C4-2B (cell line): ENCODE results near the gene NKIRAS2.

ENCODE experiments used
- ZFX ChIP-seq: fragments of 450-650 bp; IDR thresholded peaks from 2 replicates; pipeline ENCODE4 v1.6.1; 2017
- TF ChIP-seq, protein P1 (sequence below): fragments of 450-650 bp; conservative IDR thresholded peaks from 2 replicates; pipeline ENCODE4 v1.5.1; 2017; ENCODE audit warnings: mild to moderate bottlenecking

DNA sequence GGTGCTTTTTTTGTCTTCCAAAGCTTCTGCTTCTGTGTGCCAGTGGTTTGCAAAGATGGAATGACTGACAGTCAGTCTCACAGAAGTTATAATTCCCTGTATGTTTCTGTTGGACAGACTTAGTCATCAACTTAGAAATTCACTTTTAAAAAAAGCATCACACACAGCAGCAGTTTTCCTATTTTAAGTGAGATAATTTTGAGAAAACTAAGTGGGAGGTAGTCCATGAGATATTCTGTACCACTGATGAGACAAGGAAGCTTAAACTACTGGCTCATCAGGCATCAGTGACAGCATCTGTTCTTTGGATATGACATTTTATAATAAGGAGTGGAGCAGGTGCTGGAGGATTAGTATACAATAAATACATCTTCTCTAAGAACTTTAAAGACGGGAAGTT, 33.3 kb upstream of the NKIRAS2 start:
- TF ChIP-seq, protein P1, sequence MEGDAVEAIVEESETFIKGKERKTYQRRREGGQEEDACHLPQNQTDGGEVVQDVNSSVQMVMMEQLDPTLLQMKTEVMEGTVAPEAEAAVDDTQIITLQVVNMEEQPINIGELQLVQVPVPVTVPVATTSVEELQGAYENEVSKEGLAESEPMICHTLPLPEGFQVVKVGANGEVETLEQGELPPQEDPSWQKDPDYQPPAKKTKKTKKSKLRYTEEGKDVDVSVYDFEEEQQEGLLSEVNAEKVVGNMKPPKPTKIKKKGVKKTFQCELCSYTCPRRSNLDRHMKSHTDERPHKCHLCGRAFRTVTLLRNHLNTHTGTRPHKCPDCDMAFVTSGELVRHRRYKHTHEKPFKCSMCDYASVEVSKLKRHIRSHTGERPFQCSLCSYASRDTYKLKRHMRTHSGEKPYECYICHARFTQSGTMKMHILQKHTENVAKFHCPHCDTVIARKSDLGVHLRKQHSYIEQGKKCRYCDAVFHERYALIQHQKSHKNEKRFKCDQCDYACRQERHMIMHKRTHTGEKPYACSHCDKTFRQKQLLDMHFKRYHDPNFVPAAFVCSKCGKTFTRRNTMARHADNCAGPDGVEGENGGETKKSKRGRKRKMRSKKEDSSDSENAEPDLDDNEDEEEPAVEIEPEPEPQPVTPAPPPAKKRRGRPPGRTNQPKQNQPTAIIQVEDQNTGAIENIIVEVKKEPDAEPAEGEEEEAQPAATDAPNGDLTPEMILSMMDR, result no peak
- TF ChIP-seq ZFX, result no peak
